ENCODE data around the gene ATP7A.
"Not testable (repeated sequence)": the region's sequence is repeated elsewhere in the genome, so short reads cannot be mapped to it uniquely, and the experiment has no call there.

The ATP7A gene

GRCh38 chrX:78042601-78043000, 132.1 kb downstream of the ATP7A start:
- no peak for FAIRE-seq

GRCh38 chrX:78046362-78046761, 135.9 kb downstream of the ATP7A start:
- FAIRE-seq, result no peak

- no peak for FAIRE-seq
Observed at GRCh38 chrX:78048052-78048451, 137.6 kb downstream of the ATP7A start.

- no peak for FAIRE-seq
Observed at GRCh38 chrX:78063687-78064086, 153.2 kb downstream of the ATP7A start.

DNA sequence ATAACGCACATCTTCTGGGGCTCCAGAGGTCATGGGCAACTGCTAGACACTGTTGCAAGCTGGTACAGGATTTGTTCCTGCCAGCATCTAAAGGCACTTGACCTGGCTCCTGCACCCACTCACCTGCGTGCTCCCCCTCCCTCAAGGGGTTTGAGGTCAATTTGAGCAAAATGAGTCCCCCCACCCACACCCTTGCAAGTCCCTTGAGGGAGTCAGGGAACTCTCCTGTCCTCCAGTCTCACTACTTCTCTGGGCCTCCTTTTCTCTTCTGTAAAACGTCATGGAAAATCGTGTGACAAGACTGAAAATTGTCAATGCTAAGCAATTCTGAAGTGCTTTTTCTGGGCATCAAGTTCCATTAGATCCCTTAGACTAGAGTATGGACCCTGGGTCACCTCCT, 153.7 kb downstream of the ATP7A start:
- no peak for FAIRE-seq

GRCh38 chrX:78064698-78065601, 154.5 kb downstream of the ATP7A start:
- not testable (repeated sequence) for FAIRE-seq

DNA sequence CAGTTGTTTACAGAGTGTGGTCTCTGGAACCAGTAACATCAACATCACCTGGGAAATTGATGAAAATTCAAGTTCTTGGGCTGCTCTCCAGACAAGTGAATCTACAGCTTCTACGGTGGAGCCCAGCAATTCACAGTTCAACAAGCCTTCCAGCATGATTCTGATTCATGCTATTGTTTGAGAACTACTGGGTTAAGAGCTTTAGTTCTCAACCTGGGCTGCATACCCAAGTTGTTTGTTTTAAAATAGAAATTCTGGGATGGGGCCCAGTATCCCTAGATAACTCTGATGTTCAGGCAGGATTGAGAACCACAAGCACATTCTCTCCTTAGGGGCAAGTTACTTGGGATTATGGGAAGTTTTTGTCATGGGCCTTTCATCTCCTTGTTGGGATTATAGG, 155.6 kb downstream of the ATP7A start:
- FAIRE-seq, result no peak

DNA sequence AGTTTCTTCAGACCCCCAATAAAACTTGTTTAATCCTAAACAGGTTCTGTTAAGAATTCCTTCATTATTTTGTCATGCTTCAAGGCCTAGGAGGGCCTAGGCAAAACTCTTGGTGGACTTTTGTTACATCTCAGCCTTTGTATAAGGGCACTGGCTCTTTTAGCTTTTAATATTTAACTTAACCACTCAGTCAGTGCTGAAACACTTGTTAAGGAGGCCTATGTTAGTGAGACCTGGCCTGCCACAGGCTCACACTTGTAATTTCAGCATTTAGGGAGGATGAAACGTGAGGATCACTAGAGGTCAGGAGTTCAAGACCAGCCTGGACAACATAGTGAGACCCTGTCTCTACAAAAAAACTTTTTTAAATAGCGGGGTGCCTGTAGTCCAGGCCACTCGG, 160.8 kb downstream of the ATP7A start:
- FAIRE-seq, result no peak

DNA sequence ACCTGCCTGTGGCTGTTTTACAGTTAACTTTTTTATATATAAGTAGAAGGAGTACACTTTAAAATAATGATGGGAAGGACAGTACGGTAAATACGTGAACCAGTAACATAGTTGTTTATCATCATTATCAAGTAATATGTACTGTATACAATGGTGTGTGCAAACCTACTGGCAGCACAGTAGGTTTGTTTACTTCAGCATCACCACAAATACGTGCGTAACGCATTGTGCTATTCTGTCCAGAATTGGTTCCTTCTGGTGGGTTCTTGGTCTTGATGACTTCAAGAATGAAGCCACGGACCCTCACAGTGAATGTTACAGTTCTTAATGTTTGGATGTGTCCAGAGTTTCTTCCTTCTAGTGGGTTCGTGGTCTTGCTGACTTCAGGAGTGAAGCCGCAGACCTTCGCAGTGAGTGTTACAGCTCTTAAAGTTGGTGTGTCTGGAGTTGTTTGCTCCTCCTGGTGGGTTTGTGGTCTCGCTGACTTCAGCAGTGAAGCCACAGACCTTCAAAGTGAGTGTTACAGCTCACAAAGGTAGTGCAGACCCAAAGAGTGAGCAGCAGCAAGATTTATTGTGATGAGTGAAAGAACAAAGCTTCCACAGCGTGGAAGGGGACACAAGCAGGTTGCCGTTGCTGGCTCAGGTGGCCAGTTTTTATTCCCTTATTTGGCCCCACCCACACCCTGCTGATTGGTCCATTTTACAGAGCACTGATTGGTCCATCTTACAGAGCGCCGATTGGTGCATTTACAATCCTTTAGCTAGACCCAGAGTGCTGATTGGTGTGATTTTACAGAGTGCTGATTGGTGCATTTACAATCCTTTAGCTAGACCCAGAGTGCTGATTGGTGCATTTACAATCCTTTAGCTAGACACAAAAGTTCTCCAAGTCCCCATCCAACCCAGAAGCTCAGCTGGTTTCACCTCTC, 162.9 kb downstream of the ATP7A start:
- not testable (repeated sequence) for FAIRE-seq

GRCh38 chrX:78074088-78074487, 163.6 kb downstream of the ATP7A start:
- FAIRE-seq, result no peak

DNA sequence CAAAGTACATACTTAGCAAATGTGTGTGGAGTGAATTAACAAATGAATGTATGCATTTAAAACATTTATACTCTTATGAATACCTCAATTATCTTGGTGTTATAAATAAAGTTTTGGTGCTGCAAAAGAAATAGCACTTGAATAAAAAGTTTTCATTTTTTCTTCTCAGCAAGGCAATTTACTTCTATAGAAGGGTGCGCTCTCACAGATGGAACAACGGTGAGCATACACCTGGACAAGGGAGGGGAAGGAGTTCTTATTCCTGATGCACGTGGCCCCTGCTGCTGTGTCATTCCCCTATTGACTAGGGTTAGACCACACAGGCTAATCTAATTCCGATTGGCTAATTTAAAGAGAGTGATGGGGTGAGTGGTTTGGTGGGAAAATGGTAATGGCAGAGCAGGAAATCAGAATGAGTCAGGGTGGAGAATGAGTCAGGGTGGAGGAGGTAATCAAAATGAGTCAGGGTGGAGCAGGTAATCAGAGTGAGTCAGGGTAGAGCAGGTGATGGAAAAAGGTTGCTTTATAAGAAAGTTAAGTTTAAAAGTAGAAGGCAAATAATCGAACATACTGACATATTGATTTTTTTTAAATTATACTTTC, 165.4 kb downstream of the ATP7A start:
- FAIRE-seq, result no peak

DNA sequence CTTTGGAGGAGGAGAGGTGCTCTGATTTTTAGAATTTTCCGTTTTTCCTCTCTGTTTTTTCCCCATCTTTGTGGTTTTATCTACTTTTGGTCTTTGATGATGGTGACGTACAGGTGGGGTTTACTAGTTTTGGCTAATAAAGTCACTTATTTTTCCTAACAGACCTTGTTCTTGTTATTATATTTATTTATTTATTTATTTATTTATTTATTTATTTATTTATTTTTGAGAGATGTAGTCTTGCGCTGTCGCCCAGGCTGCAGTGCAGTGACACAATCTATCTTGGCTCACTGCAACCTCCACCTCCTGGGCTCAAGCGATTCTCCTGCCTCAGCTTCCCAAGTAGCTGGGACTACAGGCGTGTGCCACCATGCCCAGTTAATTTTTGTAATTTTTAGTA, 170.9 kb downstream of the ATP7A start:
- not testable (repeated sequence) for FAIRE-seq

GRCh38 chrX:78092296-78092695, 181.8 kb downstream of the ATP7A start:
- no peak for FAIRE-seq

- no peak for FAIRE-seq
Observed at GRCh38 chrX:78098108-78098507, 187.6 kb downstream of the ATP7A start.
